ENCODE results near the gene VAMP8.
A peak's percentile ranks its signal among the peaks of the same experiment; 100 is the strongest.
"Not testable (repeated sequence)": the region's sequence is repeated elsewhere in the genome, so short reads cannot be mapped to it uniquely, and the experiment has no call there.

VAMP8 gene

DNA sequence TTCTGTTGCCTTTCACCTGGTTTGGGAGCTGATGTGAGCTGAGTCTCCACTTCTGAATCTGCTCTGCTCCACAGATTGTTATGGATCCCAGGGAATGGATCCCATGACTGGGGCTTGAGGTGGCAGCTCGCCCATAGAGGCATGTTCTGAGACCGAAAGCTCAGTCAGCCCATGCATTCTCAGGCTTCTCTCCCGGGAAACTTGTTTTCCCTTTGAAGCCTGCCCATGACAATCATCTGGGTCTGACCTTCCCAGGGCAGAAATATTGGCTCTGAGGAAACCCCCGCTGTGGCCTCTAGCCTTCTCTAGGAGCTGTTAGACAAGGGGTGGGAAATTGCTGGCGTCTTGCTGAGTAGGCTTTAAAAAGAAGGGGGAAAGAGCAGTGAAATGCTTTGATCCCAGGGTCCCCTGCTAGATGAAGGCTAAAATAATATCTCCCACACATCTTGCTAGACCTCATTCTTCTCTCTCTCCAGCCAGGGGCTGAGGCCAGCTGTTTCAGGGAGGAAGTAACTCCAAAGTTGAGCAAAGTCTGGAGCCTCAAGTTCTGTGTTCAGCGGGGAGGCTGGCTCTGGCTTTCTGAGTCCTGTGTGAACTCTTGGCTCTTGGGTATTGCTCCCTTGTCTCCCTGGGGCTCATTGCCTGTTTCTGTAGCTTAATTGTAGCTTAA is 2.0 kb downstream of the VAMP8 start:
- DNase-seq (ENCODE audit: low read depth) = no peak

GRCh38 chr2:85580206-85580605 is 2.8 kb downstream of the VAMP8 start:
- no peak for DNase-seq (ENCODE audit: low read depth)

DNA sequence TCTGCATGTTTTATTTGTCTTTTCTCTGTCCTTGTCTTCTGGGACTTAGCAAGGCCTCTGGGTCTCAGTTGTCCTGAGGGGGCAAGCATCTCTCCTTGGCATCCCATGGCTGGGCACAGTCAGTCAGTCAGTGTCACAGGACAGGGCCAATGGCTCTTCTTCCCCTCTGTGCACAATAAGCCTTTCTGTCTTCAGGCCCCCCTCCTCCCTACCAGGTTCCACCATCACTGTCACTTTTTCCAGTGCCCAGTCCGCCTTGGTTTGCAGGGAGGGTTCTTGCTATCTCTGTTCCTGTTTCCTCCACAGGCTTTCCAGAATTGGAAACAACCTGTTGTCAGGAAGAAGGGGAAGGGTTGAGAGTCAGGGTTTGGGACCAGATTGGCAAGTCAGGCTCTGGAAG is 5.1 kb downstream of the VAMP8 start:
- DNase-seq (ENCODE audit: low read depth) = no peak

GRCh38 chr2:85583667-85584353 is 6.4 kb downstream of the VAMP8 start:
- DNase-seq (ENCODE audit: low read depth) = no peak

DNA sequence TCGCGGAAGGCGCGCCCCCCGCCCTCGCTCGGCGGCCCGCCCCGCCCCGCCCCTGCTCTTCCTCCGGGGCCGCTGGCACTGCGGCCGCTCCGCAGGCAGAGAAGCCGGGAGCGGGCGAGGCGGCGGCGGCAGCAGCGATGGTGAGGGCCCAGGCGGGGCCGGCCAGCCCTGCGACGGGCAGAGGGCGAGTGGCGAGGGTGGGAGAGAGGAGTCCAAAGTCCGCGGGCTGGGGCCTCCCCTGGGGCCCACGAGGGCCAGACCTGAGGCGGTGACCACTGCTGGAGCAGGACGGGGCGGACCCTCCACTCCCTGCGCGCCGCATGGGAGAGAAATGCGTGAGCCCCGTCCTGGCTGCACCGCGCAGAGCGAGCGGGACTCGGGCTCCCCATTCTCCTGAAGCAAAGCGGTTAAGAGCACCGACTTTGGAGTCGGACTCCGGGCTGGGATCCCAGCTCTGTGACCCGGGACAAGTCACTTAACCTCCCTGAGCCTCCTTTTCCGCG is 7.0 kb downstream of the VAMP8 start, which contains the start of gene VAMP5:
VAMP5 (plus strand) TSS at position 78 of the 503 bp plus-strand sequence; CDS start at position 138, 60 bp downstream.
- no peak for DNase-seq (ENCODE audit: low read depth)

- no peak for DNase-seq (ENCODE audit: low read depth)
Measured at GRCh38 chr2:85584857-85585780, 7.7 kb downstream of the VAMP8 start.

DNA sequence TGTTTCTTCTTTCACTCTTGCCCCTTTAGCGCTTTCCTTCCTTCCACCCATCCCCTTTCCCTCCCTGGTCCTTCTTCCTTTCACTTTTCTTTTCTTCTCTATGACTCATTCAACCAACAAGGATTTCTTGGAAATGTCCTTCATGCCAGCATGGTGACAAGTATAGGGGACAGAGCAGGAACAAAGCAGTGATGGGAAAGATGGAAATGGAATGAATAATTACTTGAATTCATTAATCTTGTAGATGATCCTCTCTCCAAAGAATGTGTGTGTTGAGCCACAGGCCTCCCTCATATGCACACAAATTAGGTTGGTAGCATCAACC is 8.4 kb downstream of the VAMP8 start:
- DNase-seq (ENCODE audit: low read depth) = no peak

- no peak for DNase-seq (ENCODE audit: low read depth)
Measured at GRCh38 chr2:85588236-85588635, 10.8 kb downstream of the VAMP8 start.

DNA sequence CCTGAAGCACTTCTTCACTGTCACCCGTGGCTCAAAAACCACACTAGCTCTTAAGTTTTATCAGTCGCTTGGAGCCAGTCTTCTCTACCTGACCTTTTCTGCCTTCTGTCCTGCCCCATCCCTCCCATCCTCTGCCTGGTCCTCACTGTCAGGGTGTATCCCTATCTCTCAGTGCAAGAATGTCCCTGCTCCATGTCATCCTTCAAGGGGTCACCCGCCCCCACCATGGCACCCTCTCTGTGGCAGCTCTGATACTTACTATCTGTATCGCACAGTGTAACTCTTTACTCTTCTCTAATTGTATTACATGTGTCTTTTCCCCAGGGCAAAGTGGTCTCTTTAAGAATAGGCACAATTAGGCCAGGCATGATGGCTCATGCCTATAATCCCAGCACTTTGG is 11.3 kb downstream of the VAMP8 start:
- no peak for DNase-seq (ENCODE audit: low read depth)

DNA sequence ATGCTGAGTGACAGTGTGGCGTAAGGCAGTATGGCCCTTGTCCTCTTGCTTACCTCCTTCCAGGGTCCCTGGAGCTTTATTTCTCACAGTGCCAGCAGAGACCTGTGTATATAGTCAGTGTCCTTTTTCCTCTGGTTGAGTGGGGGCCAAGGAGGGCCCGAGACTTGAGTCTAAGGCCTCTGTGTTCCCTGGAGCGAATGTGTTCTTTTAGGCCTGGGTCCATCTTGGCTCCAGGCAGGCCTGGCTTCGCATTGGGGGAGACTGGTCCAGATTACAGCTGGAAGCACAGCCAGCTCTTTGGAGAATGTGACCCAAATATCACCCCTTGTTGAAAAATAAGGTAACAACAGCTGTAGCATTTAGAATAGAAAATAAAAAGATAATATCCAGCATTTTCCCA is 11.8 kb downstream of the VAMP8 start:
- DNase-seq (ENCODE audit: low read depth) = no peak

- DNase-seq (ENCODE audit: low read depth) = peak; percentile 85
Measured at GRCh38 chr2:85589982-85590791, 12.8 kb downstream of the VAMP8 start.

GRCh38 chr2:85590950-85591349 is 13.6 kb downstream of the VAMP8 start:
- no peak for DNase-seq (ENCODE audit: low read depth)

DNA sequence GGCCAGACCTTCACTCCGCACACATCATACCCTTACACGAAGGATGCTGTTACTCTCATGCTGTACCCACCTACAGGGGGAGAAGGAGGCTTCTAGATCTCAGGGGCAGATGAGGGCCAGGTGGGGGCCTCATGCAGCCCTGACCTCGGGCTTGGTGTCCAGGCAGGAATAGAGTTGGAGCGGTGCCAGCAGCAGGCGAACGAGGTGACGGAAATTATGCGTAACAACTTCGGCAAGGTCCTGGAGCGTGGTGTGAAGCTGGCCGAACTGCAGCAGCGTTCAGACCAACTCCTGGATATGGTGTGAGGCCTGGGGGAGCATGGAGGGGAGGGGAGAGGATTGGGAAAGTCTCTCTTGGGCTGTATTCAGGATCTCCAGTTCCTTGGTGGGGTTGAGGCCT is 14.2 kb downstream of the VAMP8 start:
- no peak for DNase-seq (ENCODE audit: low read depth)

- not testable (repeated sequence) for DNase-seq (ENCODE audit: low read depth)
Measured at GRCh38 chr2:85592299-85592698, 14.9 kb downstream of the VAMP8 start.

DNA sequence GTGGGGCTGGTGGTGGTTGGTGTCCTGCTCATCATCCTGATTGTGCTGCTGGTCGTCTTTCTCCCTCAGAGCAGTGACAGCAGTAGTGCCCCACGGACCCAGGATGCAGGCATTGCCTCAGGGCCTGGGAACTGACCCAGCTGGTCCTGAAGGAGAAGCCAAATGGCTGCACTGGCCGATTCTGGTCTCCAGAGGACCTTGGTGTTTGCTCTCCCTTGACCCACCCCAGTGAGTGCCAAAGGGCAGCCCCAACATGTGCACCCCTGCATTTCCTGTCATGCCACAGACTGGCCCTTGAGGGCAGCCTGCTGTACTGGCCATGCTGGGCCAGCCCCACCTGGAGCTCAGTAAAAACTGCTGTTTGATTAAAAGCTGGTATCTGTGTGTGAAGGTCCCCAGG is 15.6 kb downstream of the VAMP8 start:
- no peak for DNase-seq (ENCODE audit: low read depth)

GRCh38 chr2:85594715-85595300 is 17.4 kb downstream of the VAMP8 start:
- DNase-seq (ENCODE audit: low read depth) = no peak

DNA sequence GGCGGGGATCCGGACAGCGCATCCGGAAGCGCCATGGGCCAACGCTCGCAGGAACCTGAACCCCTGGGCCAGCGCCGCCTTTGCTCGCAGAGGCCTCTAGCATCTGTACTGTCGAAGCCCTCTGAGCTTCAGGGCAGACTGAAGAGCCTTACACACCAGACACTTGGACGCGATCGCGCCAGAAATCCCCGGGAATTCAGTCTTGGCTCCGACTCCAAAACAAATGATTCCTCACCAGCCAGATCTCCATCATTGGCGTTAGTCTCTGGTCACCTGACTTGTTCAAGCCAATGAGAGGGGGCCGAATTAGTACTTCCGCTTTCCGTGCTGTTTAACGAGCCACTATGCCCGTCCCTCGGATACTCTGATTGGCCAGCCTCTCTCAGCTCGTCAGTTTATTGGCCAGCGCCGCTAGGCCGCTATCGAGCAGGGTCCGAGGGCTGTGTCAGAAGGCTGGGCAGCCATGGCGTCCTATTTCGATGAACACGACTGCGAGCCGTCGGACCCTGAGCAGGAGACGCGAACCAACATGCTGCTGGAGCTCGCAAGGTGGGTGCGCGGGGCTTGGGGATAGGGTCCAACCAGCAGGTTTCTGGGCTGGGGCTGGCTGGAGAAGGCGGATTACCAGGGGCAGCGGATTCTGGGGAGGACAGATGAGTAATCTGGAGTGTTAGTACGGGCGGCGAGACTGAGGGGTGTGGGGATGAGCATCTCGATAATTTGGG is 18.1 kb downstream of the VAMP8 start, which contains the start of gene RNF181:
RNF181 (plus strand) TSS at position 445 of the 725 bp plus-strand sequence; CDS start at position 464, 19 bp downstream.
- peak; percentile 98 for DNase-seq (ENCODE audit: low read depth)

DNA sequence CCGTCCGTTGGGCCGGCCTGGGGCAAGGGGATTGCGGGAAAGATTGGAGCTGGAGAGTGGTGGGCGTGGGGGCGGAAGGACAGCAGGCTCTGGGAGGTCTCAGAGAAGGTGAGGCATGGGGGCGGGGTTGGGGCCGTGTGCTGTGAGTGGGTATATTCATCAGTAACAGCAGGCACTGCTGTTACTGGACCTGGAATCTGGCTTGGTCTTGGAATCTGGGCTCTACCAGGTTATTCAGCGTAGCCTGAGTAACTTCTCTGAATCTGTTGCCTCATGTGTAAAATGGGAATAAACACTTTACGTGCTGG is 18.6 kb downstream of the VAMP8 start:
- no peak for DNase-seq (ENCODE audit: low read depth)

DNA sequence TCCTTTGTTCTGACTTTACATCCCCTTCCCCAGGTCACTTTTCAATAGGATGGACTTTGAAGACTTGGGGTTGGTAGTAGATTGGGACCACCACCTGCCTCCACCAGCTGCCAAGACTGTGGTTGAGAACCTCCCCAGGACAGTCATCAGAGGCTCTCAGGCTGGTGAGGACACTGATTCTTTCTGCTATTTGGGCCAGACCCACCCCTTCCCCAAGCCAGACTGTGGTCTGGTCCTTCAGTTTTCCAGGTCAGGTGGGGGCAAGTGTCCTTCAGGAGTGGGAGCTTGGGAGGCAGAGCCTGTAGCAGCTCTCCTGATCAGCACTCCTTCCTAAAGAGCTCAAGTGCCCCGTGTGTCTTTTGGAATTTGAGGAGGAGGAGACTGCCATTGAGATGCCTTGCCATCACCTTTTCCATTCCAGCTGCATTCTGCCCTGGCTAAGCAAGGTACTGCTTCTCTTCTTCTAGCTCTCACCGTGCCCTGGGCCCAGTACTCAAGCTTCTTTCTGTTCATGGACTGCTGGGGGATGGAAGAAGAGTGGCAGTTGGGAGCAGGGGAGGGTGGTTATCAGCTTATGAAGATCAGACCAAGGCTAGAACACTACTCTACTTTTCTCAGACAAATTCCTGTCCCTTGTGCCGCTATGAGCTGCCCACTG is 19.2 kb downstream of the VAMP8 start:
- DNase-seq (ENCODE audit: low read depth) = no peak

- no peak for DNase-seq (ENCODE audit: low read depth)
Measured at GRCh38 chr2:85597241-85597640, 19.9 kb downstream of the VAMP8 start.
